HPDE6-E6E7 (cell line): ENCODE data around the gene ARHGEF12.
"Not testable (repeated sequence)": the region's sequence is repeated elsewhere in the genome, so short reads cannot be mapped to it uniquely, and the experiment has no call there.

Source experiments
- DNase-seq: peaks from one replicate; pipeline ENCODE4 v3.0.0; 2011; ENCODE audit warnings: missing footprints; ENCODE audit errors: extremely low spot score

Gene ARHGEF12

DNA sequence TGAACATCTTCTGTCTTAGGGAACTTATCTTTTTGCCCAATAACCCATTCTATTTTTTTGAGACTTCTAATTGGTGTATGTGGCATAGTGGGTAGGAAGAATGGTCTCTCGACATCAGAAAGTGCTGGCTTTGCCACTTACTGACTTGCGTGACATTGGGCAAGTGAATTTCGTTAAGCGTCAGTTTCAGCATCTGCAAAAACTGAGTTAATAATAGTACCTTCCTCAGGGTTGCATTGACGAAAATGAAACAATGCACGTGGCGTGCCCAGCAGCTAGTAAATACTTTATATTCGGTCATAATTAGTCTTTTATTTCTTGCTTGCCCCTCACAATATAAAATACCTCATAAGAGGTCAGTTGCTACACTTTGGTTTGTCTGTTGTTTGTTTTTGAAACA lies 162.9 kb downstream of the ARHGEF12 start:
- no peak for DNase-seq

DNA sequence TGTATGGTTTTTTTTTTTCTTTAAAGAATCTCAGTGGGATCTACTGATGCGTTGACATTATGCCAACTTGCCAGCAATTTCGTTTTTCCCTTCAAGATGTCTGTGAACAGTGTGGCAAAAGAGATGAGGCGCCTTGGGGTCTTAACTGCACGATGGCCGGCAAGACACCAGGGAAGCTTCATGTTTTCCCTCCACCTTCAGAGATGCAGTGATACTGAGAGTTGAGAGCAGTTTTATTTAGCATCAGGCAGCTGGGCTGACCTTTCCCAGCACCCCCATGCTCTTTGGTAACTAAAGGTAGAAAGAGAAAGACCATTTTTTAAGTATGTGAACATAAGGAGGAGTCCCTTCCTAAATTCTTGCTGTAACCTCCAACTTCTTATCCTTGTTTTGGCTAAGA lies 163.6 kb downstream of the ARHGEF12 start:
- no peak for DNase-seq

DNA sequence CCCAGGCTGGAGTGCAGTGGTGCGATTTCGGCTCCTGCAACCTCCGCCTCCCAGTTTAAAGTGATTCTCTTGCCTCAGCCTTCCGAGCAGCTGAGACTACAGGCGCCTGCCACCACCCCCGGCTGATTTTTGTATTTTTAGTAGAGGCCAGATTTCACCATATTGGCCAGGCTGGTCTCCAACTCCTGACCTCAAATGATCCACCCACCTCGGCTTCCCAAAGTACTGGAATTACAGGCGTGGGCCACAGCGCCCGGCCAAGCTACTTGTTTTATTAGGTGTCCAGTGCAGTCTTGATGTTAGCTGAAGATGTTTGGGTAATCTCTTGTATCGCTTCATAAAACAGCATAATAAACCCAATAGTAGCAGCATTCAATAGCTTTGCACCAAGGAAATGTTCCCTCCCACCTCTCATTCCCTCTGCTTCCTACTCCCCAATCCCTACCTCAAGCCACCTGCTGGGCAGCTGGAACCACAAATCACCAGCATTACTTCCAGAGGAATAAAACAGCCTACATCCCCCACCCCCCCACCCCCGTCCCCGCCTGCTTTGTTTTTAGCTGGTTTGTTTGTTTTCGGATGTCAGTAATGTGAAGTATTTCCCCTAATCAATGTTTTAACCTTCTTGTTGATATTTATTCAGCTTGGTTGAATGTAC lies 164.3 kb downstream of the ARHGEF12 start:
- DNase-seq = no peak

DNA sequence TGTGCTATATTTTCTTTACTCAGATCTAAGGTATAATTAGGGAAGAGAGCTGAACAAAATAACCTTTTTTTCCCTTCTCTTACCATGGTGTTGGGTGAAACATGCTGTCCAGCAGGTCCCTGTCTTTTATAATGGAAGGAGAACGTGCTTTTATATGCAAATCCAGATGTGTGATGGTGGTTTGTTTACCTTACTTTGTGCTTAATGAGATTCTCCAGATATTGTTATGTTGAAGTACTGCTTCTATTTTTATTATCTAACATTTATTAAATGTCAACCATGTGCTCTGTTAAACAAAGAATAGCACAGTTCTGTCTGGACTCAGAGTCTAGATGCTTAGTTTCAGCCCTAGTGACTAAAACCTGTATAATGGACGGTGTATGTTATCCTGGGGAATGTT lies 165.2 kb downstream of the ARHGEF12 start:
- no peak for DNase-seq

DNA sequence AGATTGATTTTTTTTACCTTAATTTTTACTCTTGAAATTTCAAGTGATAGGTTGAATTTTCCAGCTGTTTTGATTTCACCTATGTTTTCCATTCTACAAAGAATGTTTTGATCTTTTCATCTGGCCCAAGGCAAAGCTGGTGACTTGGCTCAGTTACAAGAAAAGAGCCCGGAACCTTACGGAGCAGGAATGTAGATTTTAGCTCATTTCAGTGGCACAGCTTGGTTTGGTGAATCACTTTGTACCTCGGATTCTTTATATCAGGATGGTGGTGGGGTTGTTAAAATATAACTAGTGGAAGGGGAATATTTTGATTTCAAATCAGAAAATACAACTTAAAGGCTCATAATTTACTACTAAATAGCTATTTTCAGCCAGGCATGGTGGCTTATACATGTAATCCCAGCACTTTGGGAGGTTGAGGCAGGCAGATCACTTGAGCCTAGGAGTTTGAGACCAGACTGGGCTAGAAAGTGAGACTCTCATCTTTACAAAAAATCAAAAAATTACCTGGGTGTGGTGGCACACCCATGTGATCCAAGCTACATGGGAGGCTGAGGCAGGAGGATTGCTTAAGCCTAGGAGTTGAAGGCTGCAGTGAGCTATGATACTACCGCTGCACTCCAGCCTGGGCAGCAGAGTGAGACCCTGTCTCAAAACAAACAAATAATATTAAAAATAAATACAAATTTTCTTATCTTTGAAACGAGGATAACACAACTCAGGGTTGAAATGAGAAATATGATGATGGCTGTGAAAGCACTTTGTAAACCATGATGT lies 166.0 kb downstream of the ARHGEF12 start:
- DNase-seq = no peak

DNA sequence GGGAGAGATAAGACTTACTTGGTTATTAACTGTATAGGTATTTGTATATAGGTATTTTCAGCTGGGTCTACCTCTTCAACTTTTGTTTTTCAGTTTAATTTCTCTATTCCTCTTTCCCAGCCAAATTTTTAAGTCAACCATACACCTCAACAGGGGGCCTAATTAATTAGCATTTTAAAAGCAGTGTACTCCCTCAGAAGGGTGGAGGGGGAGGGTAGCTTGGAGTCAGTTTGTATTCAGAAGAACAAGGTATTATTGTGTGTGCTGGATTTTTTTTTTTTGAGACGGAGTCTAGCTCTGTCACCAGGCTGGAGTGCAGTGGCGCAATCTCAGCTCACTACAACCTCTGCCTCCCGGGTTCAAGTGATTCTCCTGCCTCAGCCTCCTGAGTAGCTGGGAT lies 167.3 kb downstream of the ARHGEF12 start:
- not testable (repeated sequence) for DNase-seq

DNA sequence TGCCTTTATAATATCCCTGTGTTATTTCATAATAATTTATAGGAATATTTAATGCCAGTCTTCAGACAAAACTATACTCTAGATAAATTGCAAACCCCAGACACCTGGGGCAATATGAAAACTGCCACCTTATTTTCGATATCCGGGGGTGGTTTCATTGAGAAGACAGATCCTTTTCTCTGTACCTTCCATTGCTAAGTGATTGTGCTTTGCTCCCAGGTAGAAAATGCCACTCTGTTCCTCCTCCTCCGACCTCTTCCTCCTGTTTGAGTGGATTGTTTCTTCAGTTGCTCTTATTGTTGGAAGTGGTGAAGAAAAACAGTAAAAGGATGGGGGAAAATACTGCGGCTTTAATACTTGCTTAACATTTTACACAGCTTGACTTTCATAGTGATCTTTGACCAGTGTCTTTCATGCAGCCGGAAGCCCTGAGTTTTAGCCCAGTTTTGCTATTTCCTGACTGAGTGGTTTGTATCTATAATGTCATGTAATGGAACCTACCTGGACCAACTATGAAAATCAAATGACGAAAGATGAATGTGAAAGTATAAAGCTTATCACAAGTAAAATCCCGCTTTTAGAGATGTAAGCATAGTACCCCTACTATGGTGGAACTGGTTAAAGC lies 169.7 kb downstream of the ARHGEF12 start:
- DNase-seq = no peak

DNA sequence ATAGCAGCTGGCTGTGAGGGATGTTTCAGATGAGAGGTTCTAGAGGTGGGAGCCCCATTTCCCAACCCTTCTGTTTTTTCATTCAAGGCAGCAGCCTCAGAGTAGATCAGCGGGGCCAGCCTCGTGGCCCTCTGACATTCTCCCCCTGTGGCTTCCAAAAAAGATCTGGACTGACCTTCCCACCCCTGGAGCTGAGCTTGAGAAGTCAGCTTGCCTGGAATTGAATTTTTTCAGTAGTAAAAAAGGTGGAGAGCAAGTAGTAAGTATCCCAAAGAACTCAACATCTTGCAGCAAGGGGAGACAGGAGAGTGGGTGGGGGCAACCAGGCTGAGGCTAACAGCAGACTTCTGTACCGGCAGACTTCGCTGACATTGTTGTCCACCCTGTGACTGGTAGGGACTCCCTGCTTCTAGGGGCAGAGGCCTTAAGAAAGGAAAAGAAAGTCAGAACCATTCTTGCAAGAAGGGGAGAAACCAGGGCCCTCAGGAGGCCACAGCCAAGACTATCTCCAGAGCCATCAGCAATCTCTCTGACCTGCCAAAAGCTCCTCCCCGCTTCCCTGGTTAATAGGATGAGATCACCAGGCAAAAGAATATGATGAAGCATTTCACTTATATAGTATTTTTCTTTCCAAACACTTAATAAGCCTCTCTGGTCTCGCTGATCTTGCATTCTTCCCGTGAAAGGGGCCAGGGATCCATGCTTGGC lies 173.3 kb downstream of the ARHGEF12 start:
- DNase-seq = no peak

DNA sequence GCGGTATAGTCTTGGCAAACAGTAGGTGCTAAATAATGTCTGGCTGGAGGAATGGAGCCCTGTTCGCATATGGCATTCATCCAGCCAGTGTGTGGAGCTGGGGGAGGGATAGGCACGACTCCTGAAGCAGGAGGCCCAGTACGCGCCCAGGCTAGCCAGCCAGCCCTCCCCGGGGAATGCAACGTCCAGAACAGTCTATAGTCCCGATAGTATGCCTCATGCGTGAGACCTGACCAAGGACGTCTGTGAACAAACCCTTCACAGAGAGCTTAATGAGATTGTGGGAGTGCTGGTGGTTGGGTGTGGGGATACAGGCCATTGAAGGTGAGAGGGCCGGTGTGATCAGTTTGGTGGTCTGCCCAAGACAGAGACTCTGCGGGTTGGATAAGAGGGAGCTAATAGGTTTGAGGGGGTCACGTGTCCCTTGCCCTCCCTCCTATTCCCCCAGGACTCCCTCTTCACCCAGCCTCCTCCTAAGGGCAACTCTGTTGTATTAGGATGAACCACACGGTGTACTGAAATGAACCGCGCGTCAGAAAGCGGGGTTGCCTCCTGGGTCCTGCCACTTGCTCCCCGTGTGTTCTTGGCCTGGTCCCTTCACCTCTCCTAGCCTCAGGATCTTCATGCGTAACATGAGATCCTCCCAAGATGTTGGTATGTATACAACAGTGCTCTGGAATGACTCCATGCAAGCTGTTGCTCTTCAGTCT lies 174.3 kb downstream of the ARHGEF12 start:
- DNase-seq = no peak

DNA sequence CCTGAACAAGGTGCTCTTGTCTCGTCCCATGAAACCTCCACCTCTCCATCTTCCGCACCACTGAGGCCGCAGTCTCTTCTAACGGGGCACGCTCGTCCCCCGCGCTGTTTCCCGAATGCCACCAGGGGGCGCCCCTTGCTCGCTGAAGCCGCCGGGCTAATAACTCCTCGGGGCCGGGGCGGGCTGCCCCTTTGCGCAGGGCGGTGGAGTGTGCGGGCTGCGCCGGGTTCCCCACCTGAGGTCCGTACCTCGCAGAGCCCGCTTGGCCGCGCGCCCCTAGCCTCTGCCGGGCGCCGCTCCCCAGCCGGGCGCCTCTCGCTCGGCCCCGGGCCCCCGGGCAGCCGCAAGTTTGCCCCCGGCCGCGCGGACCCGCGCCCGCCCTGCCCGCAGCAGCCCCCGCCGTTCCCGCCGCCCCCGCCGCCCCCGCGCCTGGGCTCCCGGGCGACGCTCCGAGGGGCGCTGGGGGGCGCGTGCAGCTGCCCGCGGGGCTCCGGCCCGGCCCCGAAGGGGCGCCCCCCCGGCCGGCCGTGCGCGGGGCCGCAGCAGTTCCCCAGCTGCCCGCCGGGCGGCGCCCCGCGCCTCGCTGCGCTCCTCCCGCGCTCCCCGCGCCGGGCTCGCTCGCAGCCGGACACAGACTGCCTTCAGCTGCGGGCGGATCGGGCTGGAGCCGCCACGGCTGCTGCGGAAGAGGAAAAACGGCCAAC lies 175.1 kb downstream of the ARHGEF12 start, which contains the start of gene GRIK4:
GRIK4 (plus strand) TSS at position 633 of the 704 bp plus-strand sequence. CDS start 148,571 bp downstream, outside the sequence.
- DNase-seq = peak; percentile 82

DNA sequence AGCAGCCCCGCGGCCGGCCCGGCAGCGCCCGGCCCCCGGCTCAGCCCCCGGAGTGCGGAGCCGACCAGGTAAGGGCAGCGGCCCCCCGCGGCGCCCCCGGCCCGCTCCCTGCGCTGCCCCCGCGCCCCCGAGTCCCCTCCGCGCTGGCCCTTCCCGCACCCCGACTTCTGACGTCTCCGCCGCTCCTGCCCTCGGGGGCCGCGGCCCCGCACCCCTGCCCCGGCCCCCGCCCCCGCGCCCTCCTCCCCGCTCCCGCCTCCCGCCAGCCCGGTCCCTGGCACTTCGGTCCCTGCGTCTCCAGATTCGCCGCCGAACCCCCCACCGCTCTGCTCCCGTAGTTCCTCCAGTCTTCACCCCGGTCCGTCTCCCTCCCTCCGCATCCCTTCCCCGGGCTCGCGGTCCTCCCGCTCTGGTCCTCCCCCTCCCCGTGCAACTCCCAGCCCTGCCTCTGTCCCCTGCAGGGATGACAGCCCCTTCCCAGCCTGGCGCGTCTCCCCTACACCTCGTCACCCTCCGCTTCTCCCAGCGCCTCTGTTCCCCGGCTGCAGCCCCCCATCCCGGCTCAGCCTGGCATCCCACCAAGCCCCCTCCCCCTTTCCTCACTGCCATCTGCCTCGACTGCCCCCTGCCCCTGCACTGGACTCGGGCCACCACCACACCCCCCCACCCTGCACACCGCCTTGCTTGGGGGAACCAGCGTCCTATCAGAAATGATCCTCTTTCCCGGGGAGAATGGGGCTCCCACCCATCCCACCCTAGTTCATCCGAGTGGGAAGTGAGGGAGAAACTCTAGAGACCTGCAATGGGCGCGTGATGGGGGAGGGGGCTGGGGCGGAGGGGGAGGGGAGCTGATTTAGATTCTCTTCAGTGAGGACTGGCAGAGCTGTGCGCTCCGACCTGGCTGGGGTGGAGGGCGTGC lies 175.9 kb downstream of the ARHGEF12 start:
- DNase-seq = no peak

DNA sequence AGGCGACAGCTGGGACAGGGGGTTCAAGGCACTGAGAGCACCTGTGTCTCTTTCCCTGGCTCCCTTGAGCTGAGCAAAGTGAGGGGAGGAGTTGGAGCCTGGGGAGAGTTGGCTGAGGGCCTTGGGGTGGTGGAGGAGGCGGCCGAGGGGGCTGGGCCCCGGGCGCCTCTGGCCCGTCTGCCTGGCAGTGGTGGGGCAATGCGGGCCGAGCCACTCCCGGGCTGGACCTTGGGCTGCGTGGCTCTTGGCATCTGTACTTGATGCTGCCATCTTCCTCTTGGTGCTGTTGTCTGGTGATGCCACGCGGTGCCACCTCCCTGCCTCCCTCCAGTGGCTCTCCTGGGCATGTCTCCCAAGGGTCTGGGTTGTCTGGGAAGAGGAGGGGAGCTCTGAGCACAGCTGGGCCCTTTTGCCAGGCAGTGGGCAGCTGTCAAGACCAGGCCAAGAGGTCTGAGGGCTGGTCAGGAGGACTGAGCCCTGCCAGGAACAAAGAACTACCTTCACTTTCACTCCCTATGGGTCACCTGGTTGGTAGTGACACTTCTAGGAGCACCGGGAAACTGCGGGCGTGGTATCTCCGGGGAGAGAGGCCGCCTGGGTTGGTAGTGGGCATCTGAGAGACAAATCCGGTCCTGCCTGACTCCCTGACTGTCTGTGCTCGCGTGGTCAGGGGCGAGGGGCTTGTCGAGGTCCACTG lies 176.7 kb downstream of the ARHGEF12 start:
- DNase-seq = no peak

DNA sequence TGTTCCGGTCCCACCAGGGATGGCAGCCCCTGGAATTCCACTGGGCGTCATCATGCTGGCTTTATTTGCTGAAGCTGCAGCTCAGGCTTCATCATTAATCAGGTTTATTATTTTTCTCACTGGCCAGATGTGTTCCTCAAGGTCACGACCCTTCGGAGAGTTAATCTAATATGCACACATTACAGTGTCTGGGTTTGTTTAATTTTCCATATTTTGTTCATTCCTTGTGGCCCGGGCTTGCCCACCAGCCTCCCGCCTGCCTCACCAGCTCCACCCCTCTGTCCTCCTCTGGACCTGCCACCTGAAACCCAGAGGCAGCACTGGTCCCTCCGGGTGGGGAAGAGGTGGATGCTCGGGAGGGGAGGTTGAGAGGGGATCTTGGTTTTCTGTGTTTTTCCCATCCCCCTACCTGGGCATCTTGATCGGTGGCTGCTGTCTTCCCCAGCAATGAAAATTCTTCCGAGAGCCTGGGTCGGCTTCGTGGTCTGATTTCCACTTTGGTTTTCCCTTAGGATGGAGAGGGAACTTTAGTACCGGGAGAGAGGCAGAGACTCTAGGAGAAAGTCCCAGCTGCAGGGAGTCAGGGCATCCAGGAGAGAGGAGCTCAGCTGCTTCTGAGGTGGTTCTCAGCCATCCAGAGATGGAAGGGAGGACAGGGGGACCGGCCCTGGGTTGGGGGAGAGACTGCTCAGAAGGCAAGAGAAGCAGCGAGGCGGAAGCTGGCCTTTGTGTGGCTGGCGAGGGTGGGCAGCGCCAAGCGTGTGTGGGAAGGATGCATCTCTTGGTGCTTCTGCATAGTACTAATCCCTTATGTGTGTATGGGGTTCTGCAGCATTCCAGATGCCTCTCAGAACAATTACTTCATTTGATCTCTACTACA lies 177.5 kb downstream of the ARHGEF12 start:
- no peak for DNase-seq

DNA sequence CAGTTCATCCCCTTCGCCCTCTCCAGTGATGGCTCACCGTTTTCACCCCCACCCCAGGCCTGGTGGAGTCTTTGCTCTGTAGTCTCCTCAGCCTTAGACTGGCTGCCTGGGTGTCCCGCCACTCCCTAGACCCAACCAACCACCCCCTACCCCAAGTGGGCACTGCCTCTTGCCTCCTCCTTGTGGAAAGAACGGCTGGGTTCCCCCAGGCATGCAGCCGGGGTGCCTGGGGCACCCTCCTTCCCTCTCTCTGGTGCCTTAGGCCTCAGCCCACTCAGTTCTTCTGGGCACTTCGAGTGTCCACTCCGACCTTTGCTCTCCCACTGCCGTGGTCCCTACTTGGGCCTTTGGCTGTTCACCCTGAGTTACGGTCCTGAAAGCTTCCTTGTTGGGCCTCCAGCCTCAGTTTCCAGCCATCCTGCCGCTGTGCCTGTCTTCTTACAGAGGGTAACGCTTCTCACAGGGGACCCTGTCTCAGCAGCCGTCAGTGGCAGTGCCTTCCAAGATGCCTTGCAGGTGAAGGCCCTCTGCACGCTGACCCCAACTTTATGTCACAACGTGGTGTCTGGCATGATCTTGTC lies 178.4 kb downstream of the ARHGEF12 start:
- DNase-seq = no peak

DNA sequence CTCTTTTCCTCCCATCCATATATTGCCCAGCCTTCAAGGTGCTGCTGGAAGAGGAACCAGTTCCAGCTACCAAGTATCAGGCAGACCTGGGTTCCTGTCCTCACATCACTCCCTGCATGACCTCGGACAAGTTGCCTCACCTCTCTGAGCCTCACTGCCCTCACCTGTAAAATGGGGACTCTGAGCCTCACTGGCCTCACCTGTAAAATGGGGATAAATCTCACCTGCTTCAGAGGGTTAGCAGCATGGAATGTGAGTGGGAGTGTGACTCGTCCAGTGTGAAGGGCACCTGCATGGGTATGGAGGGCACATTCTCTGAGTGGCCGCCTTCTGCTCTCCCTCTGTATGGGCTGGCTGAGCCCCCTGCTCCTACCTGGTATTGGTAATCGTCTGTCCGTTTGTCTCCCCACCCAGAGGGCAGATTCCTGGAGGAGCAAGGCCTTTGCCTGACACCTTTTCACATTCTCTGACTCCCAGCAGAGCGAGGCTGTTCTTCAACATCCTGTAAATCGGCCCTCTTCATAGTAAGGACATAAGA lies 179.0 kb downstream of the ARHGEF12 start:
- no peak for DNase-seq

DNA sequence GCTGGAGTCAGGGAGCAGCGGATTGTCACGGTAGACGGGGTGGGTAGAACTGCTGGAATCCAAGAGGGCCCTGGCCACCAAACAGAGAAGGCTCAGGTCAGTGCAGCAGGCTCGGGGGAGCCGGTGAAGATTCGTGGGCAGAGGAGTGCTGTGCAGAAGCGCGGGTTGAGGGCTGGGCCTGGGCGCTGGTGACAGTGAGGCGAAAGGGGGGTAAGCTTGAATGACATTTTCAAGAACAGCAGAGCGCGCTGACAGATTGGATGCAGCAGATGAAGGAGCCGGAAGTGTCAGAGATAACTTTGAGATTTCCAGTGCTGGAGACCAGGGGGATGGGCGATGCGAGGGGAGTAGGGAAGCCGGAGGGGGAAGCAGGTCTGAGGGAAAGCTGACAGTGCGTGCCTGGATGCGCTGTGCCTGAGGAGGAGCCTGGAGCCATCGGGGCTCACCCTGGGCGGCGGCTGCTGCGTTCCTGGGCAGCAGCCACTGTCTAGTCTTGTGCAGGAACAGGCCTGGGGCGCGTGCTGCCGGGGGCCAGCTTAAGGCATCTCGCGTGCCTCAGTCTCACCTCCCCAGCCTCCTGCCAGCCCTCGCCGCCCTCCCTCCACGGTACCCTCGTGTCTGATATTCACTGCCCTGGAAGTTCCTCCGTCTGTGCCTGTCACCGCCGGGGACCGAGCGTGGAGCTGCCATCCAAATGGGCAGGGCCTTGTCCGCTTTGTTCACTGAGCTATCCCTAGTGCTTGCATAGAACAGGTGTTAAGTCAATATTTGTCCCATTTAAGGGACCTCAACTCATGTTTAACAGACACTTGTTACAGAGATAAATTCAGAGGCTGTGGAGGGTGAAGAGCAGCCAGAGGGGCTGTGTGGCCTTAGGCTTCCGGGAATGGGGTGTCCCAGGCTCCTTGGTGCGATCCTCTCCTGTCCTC lies 180.5 kb downstream of the ARHGEF12 start:
- no peak for DNase-seq

DNA sequence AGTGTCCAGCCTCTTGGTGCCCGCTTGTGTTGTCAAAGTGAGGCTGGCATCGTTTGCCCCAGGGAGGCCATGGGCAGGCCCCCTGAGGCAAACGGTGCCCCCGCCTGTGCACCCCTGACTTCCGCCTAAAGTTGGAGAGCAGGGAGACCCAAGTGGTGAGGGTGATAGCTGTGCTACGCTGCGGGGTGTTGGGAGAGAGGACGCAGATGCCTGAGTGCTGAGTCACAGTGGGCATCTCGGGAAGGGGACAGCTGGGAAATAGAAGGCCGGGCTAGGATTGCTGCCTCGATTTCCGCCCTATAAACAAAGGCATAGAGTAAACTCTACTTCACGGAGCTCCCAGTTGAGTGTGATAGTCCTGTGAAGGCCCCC lies 181.2 kb downstream of the ARHGEF12 start:
- DNase-seq = no peak
